ENCODE measurements around the gene OR2H2.

OR2H2 gene

DNA sequence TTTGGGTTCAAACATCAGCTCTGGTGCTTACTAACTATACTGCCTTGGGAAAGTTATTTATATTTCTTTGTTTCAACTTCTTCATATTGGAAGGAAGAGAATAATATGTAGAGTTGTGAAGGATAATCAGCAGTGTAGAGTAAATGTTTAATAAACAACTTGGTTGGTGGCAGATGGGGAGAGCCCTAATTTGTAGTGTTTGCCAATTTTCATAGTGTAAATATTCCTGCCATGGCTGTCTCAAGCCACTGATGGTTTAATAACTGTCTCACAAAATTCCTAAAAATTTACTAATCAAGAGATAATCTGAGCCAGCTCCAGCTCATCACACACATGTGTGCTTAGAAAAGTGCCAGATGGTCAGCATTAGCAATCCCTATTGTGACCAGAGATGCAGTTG is at the start of gene OR2H2:
Gene OR2H2, plus strand, starts transcription at position 301 of the 400 bp plus-strand sequence. CDS start 2,824 bp downstream, outside the sequence.
- DNase-seq (ENCODE audit: low spot score): no peak

DNA sequence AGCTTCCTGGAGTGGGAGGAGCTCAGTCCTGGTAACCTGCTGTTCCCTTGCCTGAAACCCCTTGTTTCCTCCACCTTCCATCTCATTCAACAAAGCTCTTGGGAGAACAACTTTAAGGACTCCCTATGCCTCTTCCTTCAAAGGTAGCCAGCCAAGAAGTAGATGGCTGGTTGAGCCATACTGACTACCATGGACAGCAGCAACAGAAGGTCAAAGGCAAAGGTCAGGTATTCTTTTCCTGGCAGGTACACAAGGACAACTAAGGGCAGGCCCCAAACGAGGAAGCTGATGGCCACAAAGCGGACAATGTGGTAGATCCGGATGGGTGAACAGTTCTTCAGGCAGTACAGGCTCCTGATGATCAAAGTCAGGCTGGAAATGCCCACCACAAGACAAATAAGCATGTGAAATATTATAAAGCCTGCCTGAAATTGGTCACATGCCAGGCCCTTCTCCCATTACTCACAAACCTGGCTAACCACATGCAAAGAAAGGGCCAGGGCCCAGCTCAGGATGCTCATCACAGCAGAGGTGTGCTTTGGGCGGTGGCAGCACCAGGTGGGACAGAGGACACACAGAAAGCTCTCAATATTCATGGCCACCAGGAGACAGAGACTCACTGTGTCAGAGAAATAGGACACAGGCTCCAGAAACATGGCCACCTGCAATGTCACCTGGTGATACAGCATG is 47.1 kb upstream of the OR2H2 start:
- no peak for DNase-seq (ENCODE audit: low spot score)

DNA sequence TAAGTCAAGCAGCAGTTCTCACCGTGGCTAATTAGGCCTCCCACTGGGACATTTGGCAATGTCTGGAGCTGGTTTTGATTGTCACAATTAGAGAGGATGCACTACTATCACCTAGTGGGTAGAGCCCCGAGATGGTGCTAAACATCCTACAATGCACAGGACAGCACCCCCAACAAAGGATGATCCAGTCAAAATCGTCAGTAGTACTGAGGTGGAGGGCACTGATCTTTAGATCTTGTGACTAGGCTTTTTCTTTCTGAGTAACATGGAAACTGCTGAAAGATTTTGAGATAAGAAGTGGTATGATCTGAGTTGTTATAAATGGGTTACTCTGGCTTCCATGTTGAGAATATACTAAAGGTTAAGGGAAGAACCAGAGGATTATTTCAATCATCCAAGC is 37.3 kb upstream of the OR2H2 start:
- DNase-seq (ENCODE audit: low spot score): no peak

DNA sequence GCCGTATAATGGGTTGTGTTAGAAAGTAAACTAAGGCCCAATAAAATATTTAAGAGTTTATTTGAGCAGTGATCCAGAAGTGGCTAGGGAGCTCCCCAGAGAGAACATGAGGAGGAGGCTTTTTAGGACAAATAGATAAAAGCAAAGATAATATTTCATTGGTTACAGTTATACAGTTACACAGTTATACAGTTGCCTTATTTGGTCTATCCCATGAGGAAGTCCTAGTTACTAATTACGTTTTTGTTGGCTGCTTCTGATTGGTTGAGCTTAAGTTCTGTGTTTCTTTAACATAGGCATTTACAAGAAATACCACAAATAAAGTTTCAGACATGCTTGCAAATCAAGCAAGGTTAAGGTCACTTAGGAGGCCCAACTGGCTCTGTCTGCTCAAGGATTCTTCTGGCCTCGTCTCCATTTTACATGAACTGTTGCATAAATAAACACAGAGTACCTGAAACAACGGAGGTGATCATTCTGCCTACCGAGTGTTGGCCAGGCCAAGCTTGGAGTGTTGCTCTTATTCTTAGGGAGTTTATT is 32.3 kb upstream of the OR2H2 start:
- no peak for DNase-seq (ENCODE audit: low spot score)

DNA sequence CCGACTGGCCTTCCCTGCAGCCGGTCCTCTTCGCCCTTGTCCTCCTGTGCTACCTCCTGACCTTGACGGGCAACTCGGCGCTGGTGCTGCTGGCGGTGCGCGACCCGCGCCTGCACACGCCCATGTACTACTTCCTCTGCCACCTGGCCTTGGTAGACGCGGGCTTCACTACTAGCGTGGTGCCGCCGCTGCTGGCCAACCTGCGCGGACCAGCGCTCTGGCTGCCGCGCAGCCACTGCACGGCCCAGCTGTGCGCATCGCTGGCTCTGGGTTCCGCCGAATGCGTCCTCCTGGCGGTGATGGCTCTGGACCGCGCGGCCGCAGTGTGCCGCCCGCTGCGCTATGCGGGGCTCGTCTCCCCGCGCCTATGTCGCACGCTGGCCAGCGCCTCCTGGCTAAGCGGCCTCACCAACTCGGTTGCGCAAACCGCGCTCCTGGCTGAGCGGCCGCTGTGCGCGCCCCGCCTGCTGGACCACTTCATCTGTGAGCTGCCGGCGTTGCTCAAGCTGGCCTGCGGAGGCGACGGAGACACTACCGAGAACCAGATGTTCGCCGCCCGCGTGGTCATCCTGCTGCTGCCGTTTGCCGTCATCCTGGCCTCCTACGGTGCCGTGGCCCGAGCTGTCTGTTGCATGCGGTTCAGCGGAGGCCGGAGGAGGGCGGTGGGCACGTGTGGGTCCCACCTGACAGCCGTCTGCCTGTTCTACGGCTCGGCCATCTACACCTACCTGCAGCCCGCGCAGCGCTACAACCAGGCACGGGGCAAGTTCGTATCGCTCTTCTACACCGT is 31.5 kb upstream of the OR2H2 start:
- no peak for DNase-seq (ENCODE audit: low spot score)

DNA sequence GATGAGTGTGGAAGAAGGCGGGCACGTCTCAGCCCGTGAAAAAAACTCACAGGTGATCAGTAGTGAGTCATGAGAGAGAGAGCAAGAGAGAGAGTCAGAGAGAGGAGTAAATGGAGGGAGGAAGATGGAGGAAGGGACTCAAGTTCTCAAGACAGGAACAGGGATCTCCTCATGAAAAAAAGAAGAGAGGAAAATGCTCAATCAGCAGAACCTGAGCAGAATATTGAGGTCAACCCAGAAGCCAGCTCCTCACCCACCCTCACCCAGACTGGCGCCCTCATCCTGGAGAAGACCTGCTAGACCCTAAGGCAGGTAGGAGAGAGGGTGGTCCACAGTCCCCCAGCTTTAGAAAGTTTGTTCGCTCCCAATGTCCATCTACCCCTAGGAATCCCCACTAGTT is 30.2 kb upstream of the OR2H2 start:
- no peak for DNase-seq (ENCODE audit: low spot score)

DNA sequence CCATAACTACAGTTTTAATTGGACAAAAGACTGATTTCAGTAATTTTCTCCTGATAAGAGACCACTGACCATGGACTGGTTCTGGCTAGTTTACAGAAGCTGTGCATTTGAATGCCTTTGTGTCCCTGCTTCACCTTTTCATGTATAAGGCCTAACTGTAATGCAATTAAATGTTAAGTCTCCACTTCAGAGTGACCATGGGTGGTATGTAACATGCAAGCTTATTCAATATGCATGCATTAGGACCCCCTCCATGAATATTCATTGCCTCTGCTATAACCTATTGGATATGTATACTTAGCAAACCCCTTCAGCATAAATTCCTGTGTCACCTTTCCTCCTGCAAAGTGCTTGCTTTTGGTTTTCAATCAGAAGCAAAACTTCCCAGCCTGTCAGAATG is 27.6 kb upstream of the OR2H2 start:
- DNase-seq (ENCODE audit: low spot score): no peak

DNA sequence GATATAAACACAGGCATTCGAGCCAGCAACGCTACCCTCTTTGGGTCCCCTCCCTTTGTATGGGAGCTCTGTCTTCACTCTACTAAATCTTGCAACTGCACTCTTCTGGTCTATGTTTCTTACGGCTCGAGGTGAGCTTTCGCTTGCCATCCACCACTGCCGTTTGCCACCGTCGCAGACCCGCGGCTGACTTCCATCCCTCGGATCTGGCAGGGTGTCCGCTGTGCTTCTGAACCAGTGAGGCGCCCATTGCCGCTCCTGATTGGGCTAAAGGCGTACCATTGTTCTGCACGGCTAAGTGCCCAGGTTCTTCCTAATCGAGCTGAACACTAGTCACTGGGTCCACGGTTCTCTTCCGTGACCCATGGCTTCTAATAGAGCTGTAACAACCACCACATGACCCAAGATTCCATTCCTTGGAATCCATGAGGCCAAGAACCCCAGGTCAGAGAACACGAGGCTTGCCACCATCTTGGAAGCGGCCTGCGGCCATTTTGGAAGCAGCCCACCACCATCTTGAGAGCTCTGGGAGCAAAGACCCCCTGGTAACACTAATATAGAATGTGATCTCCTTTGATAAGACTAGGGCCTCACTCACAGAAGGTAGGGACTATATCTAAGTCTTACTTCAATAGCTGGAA is 26.4 kb upstream of the OR2H2 start:
- DNase-seq (ENCODE audit: low spot score): no peak

DNA sequence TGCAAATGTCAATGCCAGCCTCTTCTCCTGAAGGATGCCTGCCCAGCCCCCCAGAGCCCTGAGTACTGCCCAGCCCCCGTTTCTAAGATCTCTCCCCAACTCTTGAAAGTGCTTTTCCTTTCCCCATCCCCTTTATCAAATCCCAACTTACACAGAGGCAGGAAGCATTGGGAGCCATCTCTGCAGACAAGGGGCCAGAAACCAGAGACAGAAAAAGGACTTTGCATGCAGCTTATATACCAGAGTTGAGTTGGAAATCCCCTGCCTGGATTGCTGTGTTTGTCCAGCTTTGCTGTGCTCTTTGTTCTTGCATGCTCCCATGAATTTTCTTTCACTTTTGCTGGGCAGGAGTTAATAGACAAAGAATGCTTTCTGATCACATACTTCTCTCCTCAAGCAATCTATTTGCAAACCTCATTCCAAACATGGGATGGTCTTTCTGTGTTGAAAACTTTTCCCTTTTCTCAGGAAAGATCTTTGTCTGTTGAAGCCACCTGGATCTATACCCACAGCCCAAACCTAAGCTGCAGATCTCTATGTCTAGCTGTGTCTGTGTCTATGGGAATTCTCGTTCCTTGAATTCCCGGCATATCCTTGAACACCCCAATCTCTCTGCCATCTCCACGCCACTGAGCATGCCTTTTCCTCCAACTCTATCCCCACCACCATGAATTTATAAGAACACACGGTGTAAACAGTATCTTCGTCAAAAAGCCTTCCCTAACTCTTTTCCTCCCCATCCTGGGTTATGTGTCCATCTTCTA is 25.2 kb upstream of the OR2H2 start, which contains the start of gene UBD:
Gene UBD, minus strand, starts transcription at position 209 of the 764 bp plus-strand sequence. Its CDS starts 31 bp downstream, at position 178.
- no peak for DNase-seq (ENCODE audit: low spot score)

DNA sequence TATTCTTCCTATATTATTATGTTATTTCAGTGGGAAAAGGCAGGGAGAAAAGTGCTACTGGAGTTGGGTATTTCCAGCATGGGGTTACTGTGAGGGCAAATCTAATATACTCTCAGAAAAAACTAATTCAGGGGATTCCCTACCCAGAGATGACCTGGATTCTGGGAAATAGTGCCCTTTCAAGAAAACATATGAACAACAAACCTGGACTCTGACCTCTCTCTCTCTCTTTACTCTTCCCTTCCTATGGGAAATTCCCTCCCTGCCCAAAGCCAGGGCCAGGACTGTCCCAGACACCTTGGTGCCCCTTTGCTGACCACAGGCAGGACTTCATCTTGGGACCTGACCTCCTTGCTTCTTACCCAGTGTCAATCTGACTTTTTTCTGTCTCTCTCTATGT is 23.8 kb upstream of the OR2H2 start:
- no peak for DNase-seq (ENCODE audit: low spot score)

DNA sequence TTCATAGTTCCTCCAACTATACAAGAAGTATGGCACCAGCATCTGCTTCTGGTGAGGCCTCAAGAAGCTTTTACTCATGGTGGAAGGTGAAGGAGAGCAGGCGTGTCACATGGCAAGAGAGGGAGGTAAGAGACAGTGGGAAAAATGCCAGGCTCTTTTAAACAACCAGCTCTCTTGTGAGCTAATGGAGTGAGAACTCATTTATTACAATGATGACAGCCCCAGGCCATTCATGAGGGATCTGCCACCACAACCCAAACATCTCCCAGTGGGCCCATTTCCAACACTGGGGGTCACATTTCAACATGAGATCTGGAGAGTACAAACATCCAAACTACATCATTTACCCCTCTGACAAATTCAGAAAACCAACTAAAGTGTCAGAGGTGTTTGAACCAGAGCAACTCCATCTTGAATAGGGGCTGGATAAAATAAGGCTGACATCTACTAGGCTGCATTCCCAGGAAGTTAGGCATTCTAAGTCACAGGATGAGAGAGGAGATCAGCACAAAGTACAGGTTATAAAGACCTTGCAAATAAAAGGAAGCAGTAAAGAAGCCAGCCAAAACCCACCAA is 23.2 kb upstream of the OR2H2 start:
- no peak for DNase-seq (ENCODE audit: low spot score)

DNA sequence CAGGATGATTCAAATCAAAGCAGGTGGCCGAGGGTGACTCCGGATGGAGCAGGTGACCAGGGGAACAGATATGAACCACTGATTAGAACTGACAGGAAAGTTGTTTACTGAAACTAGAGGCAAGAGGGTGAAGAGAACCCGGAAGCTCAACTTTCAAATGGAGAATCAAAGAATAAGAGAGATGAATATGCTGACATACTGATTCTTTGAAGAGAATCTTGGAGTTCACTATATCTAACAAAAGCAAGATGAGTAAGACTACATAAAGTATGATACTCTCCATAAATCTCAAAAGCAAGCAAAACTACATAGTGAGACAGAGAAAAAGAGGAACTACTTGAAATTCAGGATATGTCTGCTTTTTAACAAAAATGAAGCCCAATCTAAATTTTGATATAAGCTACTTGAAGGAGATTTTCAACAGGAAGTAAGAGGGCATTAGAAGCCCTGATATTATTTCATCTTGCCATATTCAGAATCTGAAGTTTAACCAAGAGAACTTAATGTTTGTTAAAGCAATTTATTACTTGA is 21.4 kb upstream of the OR2H2 start:
- DNase-seq (ENCODE audit: low spot score): no peak

DNA sequence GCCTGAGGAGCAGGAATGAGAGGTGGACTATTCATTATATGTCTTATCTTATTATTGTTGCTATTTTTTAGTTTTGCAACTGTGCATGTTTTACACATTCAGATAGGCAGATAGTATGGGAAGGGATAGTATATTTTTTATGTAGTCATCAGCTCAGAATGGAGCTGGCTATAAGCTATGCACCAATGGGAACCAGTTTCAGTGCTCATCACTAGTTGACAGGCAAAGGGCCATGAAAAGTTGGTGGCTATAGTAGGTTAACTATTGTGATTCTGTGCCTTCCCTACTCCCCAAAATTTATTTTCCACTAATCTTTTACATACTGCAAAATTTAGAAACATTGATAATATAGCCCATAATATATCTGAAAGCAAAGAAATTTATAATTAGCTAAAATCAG is 20.0 kb upstream of the OR2H2 start:
- DNase-seq (ENCODE audit: low spot score): no peak

DNA sequence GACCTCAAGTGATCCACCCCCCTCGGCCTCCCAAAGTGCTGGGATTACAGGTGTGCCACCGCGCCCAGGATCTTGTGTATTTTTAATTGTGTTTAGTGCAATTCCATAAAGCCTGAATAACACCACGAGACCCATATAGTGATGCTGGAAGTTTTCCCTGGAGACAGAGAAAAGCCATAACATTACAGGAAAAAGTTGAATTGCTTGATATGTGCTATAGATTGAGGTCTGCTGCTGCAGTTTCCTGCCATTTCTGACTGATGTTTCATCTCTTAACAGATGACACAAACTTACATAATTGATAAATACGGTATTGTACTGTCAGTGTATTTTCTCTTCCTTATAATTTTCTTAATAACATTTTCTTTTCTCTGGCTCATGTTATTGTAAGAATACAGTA is 18.1 kb upstream of the OR2H2 start:
- no peak for DNase-seq (ENCODE audit: low spot score)

DNA sequence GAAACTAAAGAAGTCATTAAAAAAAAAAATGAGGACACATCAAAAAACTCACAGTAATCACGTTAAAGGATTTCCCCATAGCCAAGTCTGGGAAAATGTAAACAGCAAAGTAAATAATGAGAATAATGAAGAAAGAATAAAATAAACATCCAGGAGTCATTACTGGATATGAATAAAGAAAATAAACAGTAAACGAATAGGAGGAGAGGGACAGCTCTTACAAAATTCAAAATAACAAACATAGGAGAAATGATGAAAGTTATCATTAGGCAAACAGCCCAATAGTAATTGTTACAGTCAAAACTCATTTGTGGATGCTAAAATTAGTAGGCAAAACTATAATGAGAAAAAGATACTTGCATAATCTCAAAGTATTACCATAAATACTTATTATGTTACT is 17.4 kb upstream of the OR2H2 start:
- DNase-seq (ENCODE audit: low spot score): no peak

DNA sequence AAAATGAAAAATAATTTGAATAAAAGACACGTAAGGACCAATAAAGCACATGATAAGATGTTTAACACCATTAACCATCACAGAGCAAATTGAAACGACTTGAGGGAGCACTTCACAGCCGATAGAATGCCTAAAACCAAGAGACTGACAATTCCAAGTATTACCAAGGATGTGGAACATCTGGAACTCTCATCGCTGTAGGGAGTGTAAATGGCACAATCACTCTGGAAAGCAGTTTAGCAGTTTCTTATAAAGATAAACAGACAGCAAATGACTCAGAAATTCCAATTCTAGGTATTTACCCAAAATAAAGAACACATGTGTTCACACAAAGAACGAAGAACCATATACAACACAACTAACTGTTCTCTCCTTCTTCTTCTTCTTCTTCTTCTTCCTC is 16.9 kb upstream of the OR2H2 start:
- no peak for DNase-seq (ENCODE audit: low spot score)

DNA sequence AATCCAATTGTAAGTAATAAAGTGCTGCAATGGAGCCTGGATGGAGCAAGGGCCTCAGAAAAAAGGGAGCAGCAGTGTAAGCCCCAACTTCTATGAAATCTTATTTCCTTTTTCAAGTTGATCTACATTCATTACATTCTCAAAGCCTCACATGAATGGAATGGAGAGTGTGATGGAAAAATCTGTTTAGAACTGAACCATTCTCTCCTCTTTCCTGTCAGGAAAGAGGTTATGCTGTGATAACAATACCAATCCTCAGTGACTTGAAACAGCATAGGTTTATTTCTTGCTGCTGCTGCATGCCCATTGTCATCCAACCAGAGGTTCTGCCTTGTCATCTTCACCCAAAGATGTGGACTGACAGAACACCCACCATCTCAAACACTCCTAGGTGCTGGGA is 8.9 kb upstream of the OR2H2 start:
- no peak for DNase-seq (ENCODE audit: low spot score)

DNA sequence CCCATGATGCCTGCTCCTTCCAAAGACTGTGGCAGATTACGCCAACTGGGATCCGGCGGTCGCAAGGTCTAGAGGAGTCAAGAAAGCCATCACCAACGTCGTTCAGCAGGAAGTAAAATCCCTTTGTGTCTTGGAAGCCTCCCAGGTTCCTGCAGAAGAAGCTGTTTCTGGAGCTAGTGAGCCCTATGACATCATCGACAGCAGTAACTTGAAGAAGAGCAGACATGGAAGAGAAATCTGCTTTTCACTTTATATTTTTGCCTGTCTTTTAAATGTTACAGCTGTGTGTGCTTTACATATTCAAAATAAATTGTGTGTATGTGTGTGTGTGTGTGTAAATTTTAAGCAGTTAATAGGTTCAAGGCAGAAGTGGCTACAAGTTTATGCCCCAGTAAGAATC is 7.4 kb upstream of the OR2H2 start:
- no peak for DNase-seq (ENCODE audit: low spot score)

DNA sequence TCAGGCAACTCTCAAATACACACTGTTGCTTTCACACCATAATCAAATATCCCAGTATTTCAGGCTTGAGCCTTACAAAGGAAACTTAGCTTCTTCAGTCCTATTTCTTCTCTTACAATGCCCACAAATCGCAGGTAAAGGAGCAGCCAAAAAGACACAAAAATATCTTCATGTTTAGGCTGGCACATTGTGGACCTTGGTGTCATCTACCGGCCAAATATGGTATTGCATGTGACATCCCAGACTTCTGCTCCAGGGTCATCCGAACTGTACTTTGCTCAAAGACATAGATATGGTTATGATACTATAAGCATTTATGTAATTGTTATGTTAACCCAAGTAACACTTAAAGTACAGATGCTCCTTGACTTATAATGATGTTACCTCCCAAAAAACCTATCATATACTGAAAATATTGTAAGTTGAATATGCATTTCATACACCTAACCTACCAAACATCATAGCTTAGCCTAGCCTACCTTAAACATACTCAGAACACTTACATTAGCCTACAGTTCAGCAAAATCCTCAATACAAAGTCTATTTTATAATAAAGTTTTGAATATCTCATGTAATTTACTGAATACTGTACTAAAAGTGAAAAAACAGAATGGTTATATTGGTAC is 4.6 kb downstream of the OR2H2 start:
- peak; percentile 39 for DNase-seq (ENCODE audit: low spot score)

DNA sequence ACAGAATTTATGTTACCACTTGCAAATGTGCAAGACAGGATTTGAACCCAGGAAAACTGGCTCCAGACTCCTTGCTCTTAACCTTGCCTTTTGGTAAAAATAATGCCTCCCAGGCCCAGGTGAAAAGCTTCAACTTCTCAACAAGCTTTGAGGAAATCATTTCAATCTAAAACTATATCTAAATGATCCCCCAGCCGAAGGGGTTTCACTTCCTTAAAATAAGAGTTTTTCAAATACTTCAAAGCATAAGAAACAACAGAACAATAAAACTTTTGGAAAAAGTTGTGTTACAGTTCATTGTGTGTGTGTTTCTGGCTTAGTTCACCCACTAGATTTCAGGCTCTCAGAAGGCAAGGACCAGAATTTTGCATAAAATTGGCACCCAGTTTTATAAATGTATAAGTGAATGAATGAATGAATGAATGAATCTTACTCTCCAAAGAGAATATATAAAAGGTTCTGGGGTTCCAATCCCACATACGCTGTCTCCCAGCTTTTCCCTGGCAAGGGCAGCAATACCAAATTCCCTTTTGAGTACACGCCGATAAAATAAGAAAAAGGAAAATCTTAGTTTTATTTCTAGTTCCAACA is 5.4 kb downstream of the OR2H2 start:
- DNase-seq (ENCODE audit: low spot score): no peak

DNA sequence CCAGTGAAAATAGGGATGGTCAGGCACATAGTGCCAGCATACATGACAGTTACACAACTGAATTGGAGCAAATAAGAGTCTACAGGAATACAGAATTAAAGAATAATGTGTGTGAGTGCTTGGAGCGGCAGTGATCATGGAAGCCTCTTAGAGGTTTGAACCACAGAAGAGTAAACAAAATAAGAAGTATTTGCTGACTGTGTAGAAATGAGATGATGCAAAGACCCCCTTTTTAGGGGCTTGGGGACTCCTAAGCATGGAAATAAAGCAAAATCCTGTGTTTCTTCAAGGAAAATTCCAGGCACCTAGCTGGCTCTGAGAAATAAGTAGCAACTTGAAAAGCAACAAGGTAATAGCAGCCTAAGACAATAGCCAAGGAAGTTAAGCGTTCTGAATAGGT is 6.8 kb downstream of the OR2H2 start:
- DNase-seq (ENCODE audit: low spot score): no peak
